Thyroid gland (tissue), 4 donors: ENCODE results near the gene FHDC1.

Source experiments
- POLR2A ChIP-seq, 2 donors: fragments of 450-650 bp; IDR thresholded peaks; one replicate each; pipeline ENCODE4 v1.6.1; 2017; ENCODE audit warnings: antibody characterized with exemption in 2 of 2, mild to moderate bottlenecking in 2 of 2, moderate library complexity in 1 of 2
- TF ChIP-seq, protein P1 (sequence below), 6 experiments: fragments of 200-600 bp in 3 of 6; fragments of 450-650 bp in 3 of 6; sonication (generic) in 3 of 6; IDR thresholded peaks; one replicate each; pipeline ENCODE4 v1.5.1; 2016 to 2019; ENCODE audit warnings: antibody characterized with exemption in 6 of 6, mild to moderate bottlenecking in 2 of 6, inconsistent platforms in 1 of 6, moderate library complexity in 1 of 6

DNA sequence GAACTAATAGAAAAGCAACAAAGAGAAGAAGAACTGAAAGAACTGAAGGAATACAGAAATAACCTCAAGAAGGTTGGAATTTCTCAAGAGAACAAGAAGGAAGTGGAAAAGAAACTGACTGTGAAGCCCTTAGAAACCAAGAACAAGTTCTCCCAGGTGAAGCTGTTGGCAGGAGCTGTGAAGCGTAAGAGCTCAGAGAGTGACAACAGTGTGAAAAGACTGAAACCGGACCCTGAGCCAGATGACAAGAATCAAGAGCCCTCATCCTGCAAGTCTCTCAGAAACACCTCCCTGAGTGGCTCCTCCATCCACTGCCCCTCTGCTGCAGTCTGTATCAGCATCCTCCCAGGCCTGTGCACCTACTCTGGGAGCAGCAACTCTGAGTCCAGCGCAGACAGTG, 8.4 kb upstream of the FHDC1 start:
- TF ChIP-seq, protein P1, sequence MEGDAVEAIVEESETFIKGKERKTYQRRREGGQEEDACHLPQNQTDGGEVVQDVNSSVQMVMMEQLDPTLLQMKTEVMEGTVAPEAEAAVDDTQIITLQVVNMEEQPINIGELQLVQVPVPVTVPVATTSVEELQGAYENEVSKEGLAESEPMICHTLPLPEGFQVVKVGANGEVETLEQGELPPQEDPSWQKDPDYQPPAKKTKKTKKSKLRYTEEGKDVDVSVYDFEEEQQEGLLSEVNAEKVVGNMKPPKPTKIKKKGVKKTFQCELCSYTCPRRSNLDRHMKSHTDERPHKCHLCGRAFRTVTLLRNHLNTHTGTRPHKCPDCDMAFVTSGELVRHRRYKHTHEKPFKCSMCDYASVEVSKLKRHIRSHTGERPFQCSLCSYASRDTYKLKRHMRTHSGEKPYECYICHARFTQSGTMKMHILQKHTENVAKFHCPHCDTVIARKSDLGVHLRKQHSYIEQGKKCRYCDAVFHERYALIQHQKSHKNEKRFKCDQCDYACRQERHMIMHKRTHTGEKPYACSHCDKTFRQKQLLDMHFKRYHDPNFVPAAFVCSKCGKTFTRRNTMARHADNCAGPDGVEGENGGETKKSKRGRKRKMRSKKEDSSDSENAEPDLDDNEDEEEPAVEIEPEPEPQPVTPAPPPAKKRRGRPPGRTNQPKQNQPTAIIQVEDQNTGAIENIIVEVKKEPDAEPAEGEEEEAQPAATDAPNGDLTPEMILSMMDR (IDR thresholded peaks at IDR 0.05): no peak
- TF ChIP-seq POLR2A (IDR thresholded peaks at IDR 0.05): no peak
